KMS-11 (cell line): Measurements from ENCODE around the gene ANKS4B.
A peak's percentile ranks its signal among the peaks of the same experiment; 100 is the strongest.

ENCODE experiments used
- H2AFZ ChIP-seq: fragments of 200-600 bp; sonication (generic); 2 replicates; pipeline ENCODE4 v1.6.1; 2016; ENCODE audit warnings: antibody characterized with exemption, mixed run types, low read depth
- H3K27ac ChIP-seq: fragments of 200-600 bp; sonication (generic); 2 replicates; pipeline ENCODE4 v1.6.1; 2016; ENCODE audit warnings: mild to moderate bottlenecking, mixed run types
- H3K27me3 ChIP-seq: fragments of 200-600 bp; sonication (generic); 2 replicates; pipeline ENCODE4 v1.6.1; 2017; ENCODE audit warnings: mild to moderate bottlenecking, low read depth, mixed run types, moderate library complexity; ENCODE audit not compliant: insufficient read depth
- H3K36me3 ChIP-seq: fragments of 200-600 bp; sonication (generic); 2 replicates; pipeline ENCODE4 v1.6.1; 2017; ENCODE audit warnings: mild to moderate bottlenecking, mixed run types; ENCODE audit not compliant: insufficient read depth
- H3K4me1 ChIP-seq: fragments of 200-600 bp; sonication (generic); 2 replicates; pipeline ENCODE4 v1.6.1; 2016; ENCODE audit warnings: mild to moderate bottlenecking, low read depth, mixed run types; ENCODE audit not compliant: poor library complexity, severe bottlenecking
- H3K4me2 ChIP-seq: fragments of 200-600 bp; sonication (generic); 2 replicates; pipeline ENCODE4 v1.7.0; 2016; ENCODE audit warnings: mild to moderate bottlenecking, mixed run types
- H3K4me3 ChIP-seq: fragments of 200-600 bp; sonication (generic); IDR thresholded peaks from 2 replicates; pipeline ENCODE4 v1.6.1; 2017; ENCODE audit warnings: low read depth, low read length, mixed read lengths; ENCODE audit not compliant: insufficient read depth
- H3K79me2 ChIP-seq: fragments of 200-600 bp; sonication (generic); 2 replicates; pipeline ENCODE4 v1.6.1; 2016; ENCODE audit warnings: low read depth, mixed run types; ENCODE audit not compliant: insufficient read depth
- H3K9ac ChIP-seq: fragments of 200-600 bp; sonication (generic); 2 replicates; pipeline ENCODE4 v1.6.1; 2016; ENCODE audit warnings: mild to moderate bottlenecking, mixed run types
- H4K20me1 ChIP-seq: fragments of 200-600 bp; sonication (generic); 2 replicates; pipeline ENCODE4 v1.6.1; 2016; ENCODE audit warnings: mild to moderate bottlenecking, mixed run types; ENCODE audit not compliant: insufficient read depth
- TF ChIP-seq, protein P1 (sequence below): fragments of 200-600 bp; sonication (generic); conservative IDR thresholded peaks from 2 replicates; pipeline ENCODE4 v1.6.1; 2017; ENCODE audit warnings: low read depth, mild to moderate bottlenecking, antibody characterized with exemption, low read length, moderate library complexity, mixed read lengths

The ANKS4B gene

GRCh38 chr16:21277045-21277926, 43.8 kb downstream of the ANKS4B start:
- no peaks in the 10 kb centered on the region for H4K20me1 ChIP-seq
- H3K9ac ChIP-seq: no peak overlapping the region
- no peaks in the 10 kb centered on the region for H3K4me1 ChIP-seq
- no peak overlapping the region; the same call in 1 of the 2 replicates for H3K4me2 ChIP-seq
- no peaks in the 10 kb centered on the region for H3K36me3 ChIP-seq
- no peak overlapping the region for H3K4me3 ChIP-seq
- no peaks in the 10 kb centered on the region for H3K79me2 ChIP-seq
- TF ChIP-seq, protein P1, sequence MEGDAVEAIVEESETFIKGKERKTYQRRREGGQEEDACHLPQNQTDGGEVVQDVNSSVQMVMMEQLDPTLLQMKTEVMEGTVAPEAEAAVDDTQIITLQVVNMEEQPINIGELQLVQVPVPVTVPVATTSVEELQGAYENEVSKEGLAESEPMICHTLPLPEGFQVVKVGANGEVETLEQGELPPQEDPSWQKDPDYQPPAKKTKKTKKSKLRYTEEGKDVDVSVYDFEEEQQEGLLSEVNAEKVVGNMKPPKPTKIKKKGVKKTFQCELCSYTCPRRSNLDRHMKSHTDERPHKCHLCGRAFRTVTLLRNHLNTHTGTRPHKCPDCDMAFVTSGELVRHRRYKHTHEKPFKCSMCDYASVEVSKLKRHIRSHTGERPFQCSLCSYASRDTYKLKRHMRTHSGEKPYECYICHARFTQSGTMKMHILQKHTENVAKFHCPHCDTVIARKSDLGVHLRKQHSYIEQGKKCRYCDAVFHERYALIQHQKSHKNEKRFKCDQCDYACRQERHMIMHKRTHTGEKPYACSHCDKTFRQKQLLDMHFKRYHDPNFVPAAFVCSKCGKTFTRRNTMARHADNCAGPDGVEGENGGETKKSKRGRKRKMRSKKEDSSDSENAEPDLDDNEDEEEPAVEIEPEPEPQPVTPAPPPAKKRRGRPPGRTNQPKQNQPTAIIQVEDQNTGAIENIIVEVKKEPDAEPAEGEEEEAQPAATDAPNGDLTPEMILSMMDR: no peak
- H3K27me3 ChIP-seq: no peaks in the 10 kb centered on the region
- H2AFZ ChIP-seq: peak overlapping the region; percentile 82; the same call in 1 of the 2 replicates
- H3K27ac ChIP-seq: no peak overlapping the region

GRCh38 chr16:21277927-21278706, 44.6 kb downstream of the ANKS4B start, which contains the start of gene CRYM:
TSS of gene CRYM (minus strand) at chr16:21278290. CDS start at chr16:21278251, 39 bp downstream.
- Histone ChIP-seq H2AFZ (peak within 1 kb of the TSS; percentile 82; the same call in 1 of the 2 replicates), H3K4me3 (no peak within 1 kb of the TSS), H3K36me3 (no peaks in the 10 kb centered on the region), H3K27ac (no peak within 1 kb of the TSS), H3K4me2 (peak within 1 kb of the TSS; percentile 70), H3K9ac (peak within 1 kb of the TSS; percentile 17; the same call in 1 of the 2 replicates), H3K4me1 (no peaks in the 10 kb centered on the region), H3K79me2 (no peaks in the 10 kb centered on the region), H4K20me1 (no peaks in the 10 kb centered on the region), H3K27me3 (no peaks in the 10 kb centered on the region)
- TF ChIP-seq, protein P1: peak; percentile 88

GRCh38 chr16:21279501-21279900, 46.0 kb downstream of the ANKS4B start:
- no peaks in the 10 kb centered on the region for H4K20me1 ChIP-seq
- TF ChIP-seq, protein P1: no peak
- no peak overlapping the region for H3K4me2 ChIP-seq
- H3K27me3 ChIP-seq: no peaks in the 10 kb centered on the region
- H3K9ac ChIP-seq: no peak overlapping the region
- no peak overlapping the region for H3K4me3 ChIP-seq
- H3K4me1 ChIP-seq: no peaks in the 10 kb centered on the region
- no peak overlapping the region for H3K27ac ChIP-seq
- H3K79me2 ChIP-seq: no peaks in the 10 kb centered on the region
- no peak overlapping the region for H2AFZ ChIP-seq
- H3K36me3 ChIP-seq: no peaks in the 10 kb centered on the region

DNA sequence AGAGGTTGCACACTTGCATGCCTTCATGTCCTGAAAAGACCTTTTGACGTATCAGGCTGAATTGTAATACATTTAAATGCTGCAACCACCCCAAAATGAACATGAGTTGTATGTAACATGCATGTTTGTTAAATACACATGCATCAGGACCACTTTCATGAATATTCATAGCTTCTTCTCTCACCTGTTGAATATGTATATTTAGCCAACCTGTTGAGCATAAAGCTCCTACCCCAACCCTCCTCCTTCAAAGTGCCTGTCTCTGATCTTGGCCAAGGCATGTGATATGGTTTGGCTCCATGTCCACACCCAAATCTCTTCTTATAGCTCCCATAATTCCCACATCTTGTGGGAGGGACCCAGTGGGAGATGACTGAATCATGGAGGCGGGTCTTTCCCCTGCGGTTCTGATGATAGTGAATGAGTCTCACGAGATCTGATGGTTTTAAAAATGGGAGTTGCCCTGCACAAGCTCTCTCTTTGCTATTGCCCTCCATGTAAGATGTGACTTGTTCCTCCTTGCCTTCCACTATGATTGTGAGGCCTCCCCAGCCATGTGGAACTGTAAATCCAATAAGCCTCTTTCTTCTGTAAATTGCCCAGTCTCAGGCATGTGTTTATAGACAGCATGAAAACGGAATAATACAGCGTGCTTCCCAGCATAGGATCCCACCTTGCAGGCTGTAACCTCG, 48.3 kb downstream of the ANKS4B start:
- H3K27ac ChIP-seq: no peak overlapping the region
- H3K4me1 ChIP-seq: no peaks in the 10 kb centered on the region
- H2AFZ ChIP-seq: no peak overlapping the region
- TF ChIP-seq, protein P1: no peak
- no peaks in the 10 kb centered on the region for H3K36me3 ChIP-seq
- no peak overlapping the region for H3K4me3 ChIP-seq
- no peak overlapping the region for H3K4me2 ChIP-seq
- no peaks in the 10 kb centered on the region for H4K20me1 ChIP-seq
- H3K27me3 ChIP-seq: no peaks in the 10 kb centered on the region
- no peaks in the 10 kb centered on the region for H3K79me2 ChIP-seq
- H3K9ac ChIP-seq: no peak overlapping the region
